C4-2B (cell line): ENCODE measurements around the gene CCDC196.

Experiments
- H3K27ac ChIP-seq: fragments of 450-650 bp; 2 replicates; pipeline ENCODE4 v1.5.1; 2017
- CTCF ChIP-seq: fragments of 450-650 bp; conservative IDR thresholded peaks from 2 replicates; pipeline ENCODE4 v1.5.1; 2017; ENCODE audit warnings: mild to moderate bottlenecking
- ZFX ChIP-seq: fragments of 450-650 bp; IDR thresholded peaks from 2 replicates; pipeline ENCODE4 v1.6.1; 2017

Gene CCDC196

GRCh38 chr14:66507722-66508546, 21.8 kb downstream of the CCDC196 start, which contains the start of gene GPHN:
Gene GPHN, plus strand, starts transcription at chr14:66508147.
- TF ChIP-seq ZFX (peak; percentile 76), CTCF (peak; percentile 16)
- peak within 1 kb of the TSS; percentile 92 for H3K27ac ChIP-seq

- H3K27ac ChIP-seq, result peak overlapping the region; percentile 92
- TF ChIP-seq CTCF, result no peak
- TF ChIP-seq ZFX, result no peak
Measured at GRCh38 chr14:66508547-66508845, 22.3 kb downstream of the CCDC196 start.

- H3K27ac ChIP-seq, result peak overlapping the region; percentile 92
- TF ChIP-seq ZFX (no peak), CTCF (no peak)
Measured at GRCh38 chr14:66508846-66509621, 22.9 kb downstream of the CCDC196 start.

GRCh38 chr14:66509874-66510273, 23.7 kb downstream of the CCDC196 start:
- H3K27ac ChIP-seq, result no peak overlapping the region
- TF ChIP-seq CTCF (no peak), ZFX (no peak)

- TF ChIP-seq ZFX (no peak), CTCF (no peak)
- H3K27ac ChIP-seq, result no peak overlapping the region
Measured at GRCh38 chr14:66511849-66512248, 25.7 kb downstream of the CCDC196 start.

- TF ChIP-seq CTCF, result no peak
- TF ChIP-seq ZFX, result no peak
- no peak overlapping the region for H3K27ac ChIP-seq
Measured at GRCh38 chr14:66514213-66514612, 28.0 kb downstream of the CCDC196 start.

GRCh38 chr14:66530526-66530925, 44.4 kb downstream of the CCDC196 start:
- H3K27ac ChIP-seq, result no peak overlapping the region
- no peak for TF ChIP-seq CTCF
- no peak for TF ChIP-seq ZFX
